OCI-LY7 (cell line): ENCODE data around the gene ALG9. TPM values are rescaled to one million over a fixed set of nuclear protein-coding genes. Genes with fewer than 3 reads are reported as not detected.

Experiments used
- BruUV-seq: library from RNA; stranded (reverse); fragments of 400-500 nt; replicated peaks from 2 replicates; lab custom pipeline; 2021; lab: Mats Ljungman, UMichigan
- CTCF ChIA-PET: fragments of 300-600 bp; sonication (Branson Sonifier 250); formaldehyde crosslinking; loops from one replicate; lab custom pipeline; 2022; ENCODE audit warnings: antibody characterized with exemption; ENCODE audit not compliant: unreplicated experiment; lab: Charles Lee
- POLR2A ChIA-PET: fragments of 300-600 bp; sonication (Branson Sonifier 250); formaldehyde crosslinking; loops from one replicate; lab custom pipeline; 2022; ENCODE audit warnings: antibody characterized with exemption; lab: Charles Lee
- DNase-seq: peaks from one replicate; pipeline ENCODE4 v3.0.0-alpha.2; 2015; ENCODE audit warnings: low spot score
- H2AFZ ChIP-seq: fragments of 200-600 bp; sonication (generic), shearing (Covaris generic); 2 replicates; pipeline ENCODE4 v1.6.1; 2014; ENCODE audit warnings: mild to moderate bottlenecking, antibody characterized with exemption, low read length, moderate library complexity
- H3K27ac ChIP-seq: fragments of 200-600 bp; sonication (generic); 2 replicates; pipeline ENCODE4 v1.5.1; 2014; ENCODE audit warnings: mixed run types, low read depth, mild to moderate bottlenecking, moderate library complexity, low read length, inconsistent platforms; ENCODE audit not compliant: poor library complexity, severe bottlenecking
- H3K36me3 ChIP-seq: fragments of 200-600 bp; sonication (generic); 2 replicates; pipeline ENCODE4 v1.6.1; 2014; ENCODE audit warnings: mild to moderate bottlenecking, antibody characterized with exemption, low read length, moderate library complexity, mixed read lengths; ENCODE audit not compliant: insufficient read depth
- H3K4me1 ChIP-seq: fragments of 200-600 bp; sonication (generic); 2 replicates; pipeline ENCODE4 v1.5.1; 2014; ENCODE audit warnings: mild to moderate bottlenecking, low read length; ENCODE audit not compliant: insufficient read depth, poor library complexity, severe bottlenecking
- H3K4me2 ChIP-seq: fragments of 200-600 bp; sonication (generic); 2 replicates; pipeline ENCODE4 v1.6.1; 2014; ENCODE audit warnings: mild to moderate bottlenecking, low read length
- H3K4me3 ChIP-seq: fragments of 200-600 bp; sonication (generic); 2 replicates; pipeline ENCODE4 v1.5.1; 2014; ENCODE audit warnings: mild to moderate bottlenecking, low read depth, low read length; ENCODE audit not compliant: poor library complexity, severe bottlenecking
- H3K79me2 ChIP-seq: fragments of 200-600 bp; sonication (generic); 2 replicates; pipeline ENCODE4 v1.6.1; 2016; ENCODE audit warnings: low read depth, mild to moderate bottlenecking, low read length, moderate library complexity, mixed read lengths; ENCODE audit not compliant: insufficient read depth
- H3K9me2 ChIP-seq: fragments of 200-600 bp; sonication (generic); 2 replicates; pipeline ENCODE4 v1.6.1; 2016; ENCODE audit warnings: mild to moderate bottlenecking, low read length, mixed read lengths; ENCODE audit not compliant: insufficient read depth
- H3K9me3 ChIP-seq: fragments of 200-600 bp; sonication (generic); 2 replicates; pipeline ENCODE4 v1.6.1; 2014; ENCODE audit warnings: mild to moderate bottlenecking, mixed run types, low read length, mixed read lengths
- H4K20me1 ChIP-seq: fragments of 200-600 bp; sonication (generic); 2 replicates; pipeline ENCODE4 v1.6.1; 2014; ENCODE audit warnings: mild to moderate bottlenecking, antibody characterized with exemption, low read length, moderate library complexity, mixed read lengths; ENCODE audit not compliant: insufficient read depth
- EZH2phosphoT487 ChIP-seq: fragments of 200-600 bp; sonication (generic); IDR thresholded peaks from 2 replicates; pipeline ENCODE4 v1.6.1; 2018; ENCODE audit warnings: low read depth, borderline replicate concordance, mild to moderate bottlenecking, mixed run types, antibody characterized with exemption, low read length, moderate library complexity, mixed read lengths
- intact Hi-C: fragments of 100-400 bp; cut with micrococcal nuclease; formaldehyde crosslinking; loops from one replicate; pipeline ENCODE4 v1.10.0; 2022; ENCODE audit not compliant: unreplicated experiment
- total RNA-seq, 2 experiments: library from RNA; depleted of rRNA in 1 of 2; stranded (reverse); fragments of >200 nt in 1 of 2; shearing (Covaris generic) in 1 of 2; gene quantifications; 2 replicates each; pipeline ENCODE4 v1.2.3, GENCODE V29; 2014 to 2022
- TF ChIP-seq, protein P1 (sequence below): fragments of 200-600 bp; sonication (generic); conservative IDR thresholded peaks from 2 replicates; pipeline ENCODE4 v1.5.1; 2014; ENCODE audit warnings: mild to moderate bottlenecking, antibody characterized with exemption, low read length, moderate library complexity, mixed read lengths

The ALG9 gene
- total RNA-seq, 2 experiments from 2014 or later = 16.8 to 21.6 TPM

DNA sequence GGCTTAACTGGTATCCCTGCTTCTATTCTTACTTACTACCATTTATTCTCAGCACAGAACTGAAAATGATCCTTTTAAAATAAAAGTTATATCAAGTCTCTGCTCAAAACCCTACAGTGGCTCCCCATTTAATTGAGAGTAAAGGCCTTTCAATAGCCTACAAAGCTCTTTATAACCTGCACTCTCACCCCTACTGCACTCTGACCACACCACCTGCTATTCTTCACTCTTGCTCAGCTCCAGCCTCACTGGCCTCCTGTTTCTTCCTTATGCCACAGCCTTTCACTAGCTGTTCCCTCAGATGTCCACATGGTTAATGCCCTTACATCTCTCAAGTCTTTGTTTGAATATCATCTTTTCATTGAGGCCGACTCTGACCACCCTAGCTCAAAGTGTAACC is 64.3 kb downstream of the ALG9 start:
- POLR2A ChIA-PET = interaction anchor here (0.5 to 0.9 kb wide), 5 partner anchors 11 to 1076 kb away, joined by 3 to 5 read pairs (median 3); no protein-coding TSS in a partner anchor
- H3K4me3 ChIP-seq = no peak overlapping the region
- no peaks in the 10 kb centered on the region for H4K20me1 ChIP-seq
- DNase-seq = no peak
- H3K4me2 ChIP-seq = no peak overlapping the region
- intact Hi-C loops = no loop called here
- no peak overlapping the region for H3K27ac ChIP-seq
- H3K9me3 ChIP-seq = no peaks in the 10 kb centered on the region
- no peaks in the 10 kb centered on the region for H3K4me1 ChIP-seq
- peaks cover 10% of the 10 kb centered on the region for H3K36me3 ChIP-seq
- no peak overlapping the region for H2AFZ ChIP-seq
- TF ChIP-seq, protein P1, sequence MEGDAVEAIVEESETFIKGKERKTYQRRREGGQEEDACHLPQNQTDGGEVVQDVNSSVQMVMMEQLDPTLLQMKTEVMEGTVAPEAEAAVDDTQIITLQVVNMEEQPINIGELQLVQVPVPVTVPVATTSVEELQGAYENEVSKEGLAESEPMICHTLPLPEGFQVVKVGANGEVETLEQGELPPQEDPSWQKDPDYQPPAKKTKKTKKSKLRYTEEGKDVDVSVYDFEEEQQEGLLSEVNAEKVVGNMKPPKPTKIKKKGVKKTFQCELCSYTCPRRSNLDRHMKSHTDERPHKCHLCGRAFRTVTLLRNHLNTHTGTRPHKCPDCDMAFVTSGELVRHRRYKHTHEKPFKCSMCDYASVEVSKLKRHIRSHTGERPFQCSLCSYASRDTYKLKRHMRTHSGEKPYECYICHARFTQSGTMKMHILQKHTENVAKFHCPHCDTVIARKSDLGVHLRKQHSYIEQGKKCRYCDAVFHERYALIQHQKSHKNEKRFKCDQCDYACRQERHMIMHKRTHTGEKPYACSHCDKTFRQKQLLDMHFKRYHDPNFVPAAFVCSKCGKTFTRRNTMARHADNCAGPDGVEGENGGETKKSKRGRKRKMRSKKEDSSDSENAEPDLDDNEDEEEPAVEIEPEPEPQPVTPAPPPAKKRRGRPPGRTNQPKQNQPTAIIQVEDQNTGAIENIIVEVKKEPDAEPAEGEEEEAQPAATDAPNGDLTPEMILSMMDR = no peak
- TF ChIP-seq EZH2phosphoT487 = no peak
- no TSS peak for BruUV-seq
- H3K9me2 ChIP-seq = no peaks in the 10 kb centered on the region
- CTCF ChIA-PET = no interaction called here
- H3K79me2 ChIP-seq = no peaks in the 10 kb centered on the region

DNA sequence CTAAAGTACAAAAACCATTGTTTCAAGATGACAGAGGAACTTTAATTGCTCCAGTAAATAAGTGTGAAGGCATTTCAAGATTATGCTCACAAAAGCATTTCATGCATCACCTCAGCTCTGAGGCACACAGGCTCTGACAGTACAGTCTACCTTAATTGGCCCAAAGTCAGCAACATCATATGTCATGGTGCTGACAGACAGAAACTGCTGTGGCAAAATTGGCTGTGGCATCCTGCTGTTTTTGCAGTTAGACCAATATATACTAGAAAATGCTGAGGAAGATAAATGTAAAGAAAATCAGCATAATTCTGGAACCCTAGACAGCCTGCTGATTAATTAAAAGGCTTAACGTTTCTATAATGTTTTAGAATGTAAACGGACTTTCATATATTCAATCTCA is 70.2 kb downstream of the ALG9 start:
- TF ChIP-seq, protein P1 = no peak
- TF ChIP-seq EZH2phosphoT487 = no peak
- Histone ChIP-seq H3K4me2 (no peak overlapping the region), H2AFZ (no peak overlapping the region)

DNA sequence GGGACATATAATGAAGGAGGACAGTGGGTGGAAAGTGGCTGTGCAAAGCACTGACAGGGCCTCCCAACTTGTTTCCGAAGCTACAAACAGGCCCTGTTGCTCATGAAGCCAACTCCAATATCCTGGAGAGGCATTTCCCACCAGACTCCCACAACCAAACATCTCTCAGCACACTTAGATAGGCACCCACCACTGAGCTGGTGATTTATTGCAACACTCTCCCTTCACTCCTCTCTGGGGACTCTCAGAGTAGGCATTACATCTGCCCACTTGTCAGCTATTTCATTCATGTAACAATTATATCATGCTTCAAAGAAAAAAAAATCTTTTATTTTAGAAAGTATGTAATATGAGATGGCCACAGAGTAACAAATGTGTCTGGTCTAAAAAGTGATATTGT is 73.1 kb downstream of the ALG9 start:
- H4K20me1 ChIP-seq = no peaks in the 10 kb centered on the region
- CTCF ChIA-PET = no interaction called here
- TF ChIP-seq, protein P1 = no peak
- no peak for TF ChIP-seq EZH2phosphoT487

More for the DNA sequence above, 70.2 kb downstream of the ALG9 start:
- no peaks in the 10 kb centered on the region for H3K79me2 ChIP-seq
- H3K36me3 ChIP-seq = peaks cover 7% of the 10 kb centered on the region; the same call in 1 of the 2 replicates
- ChIA-PET CTCF (no interaction called here), POLR2A (no interaction called here)
- no peaks in the 10 kb centered on the region for H4K20me1 ChIP-seq
- H3K9me3 ChIP-seq = no peaks in the 10 kb centered on the region
- no peak overlapping the region for H3K4me3 ChIP-seq
- peaks cover 13% of the 10 kb centered on the region for H3K4me1 ChIP-seq
- DNase-seq = no peak
- no peaks in the 10 kb centered on the region for H3K9me2 ChIP-seq
- H3K27ac ChIP-seq = no peak overlapping the region
- intact Hi-C loops = no loop called here
- no TSS peak for BruUV-seq

More for the DNA sequence above, 73.1 kb downstream of the ALG9 start:
- Histone ChIP-seq H3K4me2 (no peak overlapping the region), H2AFZ (no peak overlapping the region), H3K79me2 (no peaks in the 10 kb centered on the region), H3K9me3 (no peaks in the 10 kb centered on the region), H3K9me2 (no peaks in the 10 kb centered on the region), H3K4me3 (no peak overlapping the region), H3K27ac (no peak overlapping the region), H3K36me3 (peaks cover 7% of the 10 kb centered on the region), H3K4me1 (peaks cover 13% of the 10 kb centered on the region)
- BruUV-seq = no TSS peak
- intact Hi-C loops = no loop called here
- POLR2A ChIA-PET = interaction anchor here (1.5 kb wide), 1 partner anchor 9 kb away, joined by 5 read pairs; no protein-coding TSS in a partner anchor
- DNase-seq = no peak
